ENCODE results near the gene PEX11B.

Gene PEX11B

GRCh38 chr1:145960468-145961108 lies 42.1 kb upstream of the PEX11B start:
- WGBS (ENCODE audit: insufficient coverage, insufficient read length) = no CpG with 5 or more reads among the region's 44 CpGs
- H3K4me3 ChIP-seq (ENCODE audit: low read length) = peak overlapping the region; percentile 57; the same call in 1 of the 2 replicates
- H3K4me1 ChIP-seq (ENCODE audit: control insufficient read depth, insufficient read depth, low read length) = peaks cover 3% of the 10 kb centered on the region; the same call in 1 of the 2 replicates
- H3K27ac ChIP-seq (ENCODE audit: low read length) = no peak overlapping the region
- DNase-seq (ENCODE audit: low read depth, low spot score) = peak; percentile 74
- H3K27me3 ChIP-seq (ENCODE audit: control insufficient read depth, insufficient read depth, low read length) = peaks cover 31% of the 10 kb centered on the region
- H3K36me3 ChIP-seq (ENCODE audit: control insufficient read depth, insufficient read depth, low read length) = no peaks in the 10 kb centered on the region
- no peaks in the 10 kb centered on the region for H3K9me3 ChIP-seq (ENCODE audit: control insufficient read depth, insufficient read depth, low read length)

- Histone ChIP-seq H3K27me3 (ENCODE audit: control insufficient read depth, insufficient read depth, low read length) (peaks cover 31% of the 10 kb centered on the region), H3K36me3 (ENCODE audit: control insufficient read depth, insufficient read depth, low read length) (no peaks in the 10 kb centered on the region), H3K4me1 (ENCODE audit: control insufficient read depth, insufficient read depth, low read length) (peaks cover 3% of the 10 kb centered on the region; the same call in 1 of the 2 replicates), H3K27ac (ENCODE audit: low read length) (no peak overlapping the region), H3K4me3 (ENCODE audit: low read length) (peak overlapping the region; percentile 57; the same call in 1 of the 2 replicates), H3K9me3 (ENCODE audit: control insufficient read depth, insufficient read depth, low read length) (no peaks in the 10 kb centered on the region)
- DNase-seq (ENCODE audit: low read depth, low spot score) = no peak
- no CpG with 5 or more reads among the region's 12 CpGs for WGBS (ENCODE audit: insufficient coverage, insufficient read length)
These were observed 41.5 kb upstream of the PEX11B start for GRCh38 chr1:145959957-145960467.

GRCh38 chr1:145959333-145959732 lies 40.8 kb upstream of the PEX11B start:
- H3K9me3 ChIP-seq (ENCODE audit: control insufficient read depth, insufficient read depth, low read length) = no peaks in the 10 kb centered on the region
- H3K4me3 ChIP-seq (ENCODE audit: low read length) = no peak overlapping the region
- H3K36me3 ChIP-seq (ENCODE audit: control insufficient read depth, insufficient read depth, low read length) = no peaks in the 10 kb centered on the region
- H3K27me3 ChIP-seq (ENCODE audit: control insufficient read depth, insufficient read depth, low read length) = peaks cover 31% of the 10 kb centered on the region
- H3K27ac ChIP-seq (ENCODE audit: low read length) = no peak overlapping the region
- peaks cover 3% of the 10 kb centered on the region; the same call in 1 of the 2 replicates for H3K4me1 ChIP-seq (ENCODE audit: control insufficient read depth, insufficient read depth, low read length)
- DNase-seq (ENCODE audit: low read depth, low spot score) = no peak

- peaks cover 29% of the 10 kb centered on the region for H3K27me3 ChIP-seq (ENCODE audit: control insufficient read depth, insufficient read depth, low read length)
- no peaks in the 10 kb centered on the region for H3K36me3 ChIP-seq (ENCODE audit: control insufficient read depth, insufficient read depth, low read length)
- no peaks in the 10 kb centered on the region for H3K9me3 ChIP-seq (ENCODE audit: control insufficient read depth, insufficient read depth, low read length)
- H3K27ac ChIP-seq (ENCODE audit: low read length) = no peak overlapping the region
- no peak for DNase-seq (ENCODE audit: low read depth, low spot score)
- peaks cover under 1% of the 10 kb centered on the region; the same call in 1 of the 2 replicates for H3K4me1 ChIP-seq (ENCODE audit: control insufficient read depth, insufficient read depth, low read length)
- no peak overlapping the region for H3K4me3 ChIP-seq (ENCODE audit: low read length)
These were observed 40.2 kb upstream of the PEX11B start for GRCh38 chr1:145958734-145959133.

DNA sequence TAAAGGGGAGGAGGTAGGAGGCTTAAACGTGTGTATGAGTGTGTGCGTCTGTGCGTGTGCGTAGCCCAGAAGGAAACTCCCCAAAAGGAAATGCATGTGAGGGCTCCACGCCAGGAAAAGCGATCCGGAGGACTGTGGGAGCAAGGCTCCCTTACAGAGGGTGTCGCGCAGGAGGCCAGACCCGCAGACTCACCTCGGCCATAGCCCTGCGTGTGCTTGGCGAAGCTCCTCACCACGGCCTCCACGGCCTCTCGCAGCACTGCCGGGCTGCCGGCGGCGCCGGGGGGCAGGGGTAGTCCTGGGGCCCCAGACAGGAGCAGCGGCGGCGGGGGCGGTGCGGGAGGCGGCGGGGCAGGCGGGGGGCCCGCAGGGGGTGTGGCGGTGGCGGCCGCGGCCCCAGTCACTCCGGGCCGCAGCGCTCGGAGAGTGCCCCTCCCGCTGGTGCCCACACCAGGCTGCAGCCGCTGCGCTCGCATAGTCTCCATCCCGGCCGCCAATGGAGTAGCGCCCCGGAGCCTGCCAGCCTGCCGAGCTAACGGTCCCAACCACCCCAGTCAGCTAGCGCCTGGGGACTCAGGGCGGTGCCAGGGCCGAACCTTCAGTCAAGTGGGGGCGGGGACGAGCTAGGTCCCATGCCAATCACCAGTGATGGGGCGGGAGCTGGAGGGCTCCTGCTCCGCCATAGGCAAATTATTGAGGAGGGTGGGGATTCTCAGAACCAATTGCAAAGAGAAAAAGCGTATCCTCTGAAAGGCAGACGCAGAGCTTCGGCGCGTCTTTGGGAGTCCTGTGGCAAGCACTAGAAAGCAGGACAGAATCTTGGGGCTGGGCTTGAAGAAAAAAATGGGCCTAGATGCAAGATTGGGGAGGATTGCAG lies 39.2 kb upstream of the PEX11B start, which contains the start of gene LIX1L:
TSS of gene LIX1L (minus strand) at position 575 of the 877 bp plus-strand sequence. CDS start at position 485, 90 bp downstream.
- no peak within 1 kb of the TSS for H3K27ac ChIP-seq (ENCODE audit: low read length)

GRCh38 chr1:145956781-145957442 lies 38.4 kb upstream of the PEX11B start:
- no peak overlapping the region for H3K27ac ChIP-seq (ENCODE audit: low read length)
- DNase-seq (ENCODE audit: low read depth, low spot score) = no peak
- H3K4me3 ChIP-seq (ENCODE audit: low read length) = peak overlapping the region; percentile 69; the same call in 1 of the 2 replicates
- no peaks in the 10 kb centered on the region for H3K36me3 ChIP-seq (ENCODE audit: control insufficient read depth, insufficient read depth, low read length)
- H3K27me3 ChIP-seq (ENCODE audit: control insufficient read depth, insufficient read depth, low read length) = peaks cover 15% of the 10 kb centered on the region
- no peaks in the 10 kb centered on the region for H3K9me3 ChIP-seq (ENCODE audit: control insufficient read depth, insufficient read depth, low read length)
- WGBS (ENCODE audit: insufficient coverage, insufficient read length) = 100% methylated on average over 1 of the region's 3 CpGs
- H3K4me1 ChIP-seq (ENCODE audit: control insufficient read depth, insufficient read depth, low read length) = no peaks in the 10 kb centered on the region

More for the DNA sequence above, 39.2 kb upstream of the PEX11B start, which contains the start of gene LIX1L:
- H3K4me3 ChIP-seq (ENCODE audit: low read length) = peak within 1 kb of the TSS; percentile 69; the same call in 1 of the 2 replicates
- no peaks in the 10 kb centered on the region for H3K4me1 ChIP-seq (ENCODE audit: control insufficient read depth, insufficient read depth, low read length)
- WGBS (ENCODE audit: insufficient coverage, insufficient read length) = no CpG with 5 or more reads among the region's 60 CpGs
- H3K9me3 ChIP-seq (ENCODE audit: control insufficient read depth, insufficient read depth, low read length) = no peaks in the 10 kb centered on the region
- peak; percentile 95 for DNase-seq (ENCODE audit: low read depth, low spot score)
- peaks cover 20% of the 10 kb centered on the region for H3K27me3 ChIP-seq (ENCODE audit: control insufficient read depth, insufficient read depth, low read length)
- no peaks in the 10 kb centered on the region for H3K36me3 ChIP-seq (ENCODE audit: control insufficient read depth, insufficient read depth, low read length)

DNA sequence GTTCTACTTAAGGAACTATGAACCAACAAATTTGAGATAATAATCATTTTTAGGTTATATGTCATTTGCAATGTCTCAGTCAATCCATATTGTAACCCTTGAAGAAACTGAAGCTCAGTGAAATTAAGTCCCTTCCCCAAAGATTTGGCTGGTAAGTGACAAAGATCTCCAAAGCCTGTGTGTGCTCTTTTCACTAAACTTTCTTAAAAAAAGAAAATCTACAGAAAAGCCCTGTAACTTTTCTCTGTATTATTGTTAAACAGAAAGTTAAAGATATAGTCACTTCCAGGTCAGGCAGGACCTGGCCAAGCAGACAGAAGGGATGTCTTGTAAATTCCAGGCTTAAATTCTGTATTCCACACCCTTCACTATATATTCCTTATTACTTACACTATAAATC lies 37.8 kb upstream of the PEX11B start:
- no peak for DNase-seq (ENCODE audit: low read depth, low spot score)
- H3K4me1 ChIP-seq (ENCODE audit: control insufficient read depth, insufficient read depth, low read length) = no peaks in the 10 kb centered on the region
- H3K36me3 ChIP-seq (ENCODE audit: control insufficient read depth, insufficient read depth, low read length) = no peaks in the 10 kb centered on the region
- H3K27me3 ChIP-seq (ENCODE audit: control insufficient read depth, insufficient read depth, low read length) = peaks cover 10% of the 10 kb centered on the region; the same call in 1 of the 2 replicates
- H3K27ac ChIP-seq (ENCODE audit: low read length) = no peak overlapping the region
- no peaks in the 10 kb centered on the region for H3K9me3 ChIP-seq (ENCODE audit: control insufficient read depth, insufficient read depth, low read length)
- no peak overlapping the region for H3K4me3 ChIP-seq (ENCODE audit: low read length)

- no peak overlapping the region for H3K27ac ChIP-seq (ENCODE audit: low read length)
- H3K27me3 ChIP-seq (ENCODE audit: control insufficient read depth, insufficient read depth, low read length) = peaks cover 10% of the 10 kb centered on the region; the same call in 1 of the 2 replicates
- DNase-seq (ENCODE audit: low read depth, low spot score) = no peak
These were observed 36.9 kb upstream of the PEX11B start for GRCh38 chr1:145955436-145955835.

DNA sequence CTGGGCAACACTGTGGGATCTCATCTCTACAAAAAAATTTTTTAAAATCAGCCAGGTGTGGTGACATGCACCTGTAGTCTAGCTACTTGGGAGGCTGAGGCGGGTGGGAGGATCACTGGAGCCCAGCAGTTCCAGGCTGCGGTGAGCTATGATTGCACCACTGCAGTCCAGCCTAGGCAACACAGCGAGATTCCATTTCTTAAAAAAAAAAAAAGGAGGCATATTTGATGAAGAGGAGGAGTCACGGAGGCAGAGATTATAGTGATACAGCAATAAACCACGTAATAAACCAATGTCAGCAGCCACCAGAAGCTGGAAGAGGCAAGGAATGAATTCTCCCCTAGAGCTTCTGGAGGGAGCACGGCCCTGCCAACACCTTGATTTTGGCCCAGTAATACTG lies 35.3 kb upstream of the PEX11B start:
- H3K4me3 ChIP-seq (ENCODE audit: low read length) = no peak overlapping the region
- H3K27ac ChIP-seq (ENCODE audit: low read length) = no peak overlapping the region
- H3K4me1 ChIP-seq (ENCODE audit: control insufficient read depth, insufficient read depth, low read length) = peaks cover 2% of the 10 kb centered on the region; the same call in 1 of the 2 replicates
- no peak for DNase-seq (ENCODE audit: low read depth, low spot score)
- H3K36me3 ChIP-seq (ENCODE audit: control insufficient read depth, insufficient read depth, low read length) = no peaks in the 10 kb centered on the region
- H3K9me3 ChIP-seq (ENCODE audit: control insufficient read depth, insufficient read depth, low read length) = no peaks in the 10 kb centered on the region
- H3K27me3 ChIP-seq (ENCODE audit: control insufficient read depth, insufficient read depth, low read length) = peaks cover 2% of the 10 kb centered on the region; the same call in 1 of the 2 replicates
- WGBS (ENCODE audit: insufficient coverage, insufficient read length) = no CpG with 5 or more reads among the region's 6 CpGs

More at GRCh38 chr1:145955436-145955835, 36.9 kb upstream of the PEX11B start:
- WGBS (ENCODE audit: insufficient coverage, insufficient read length) = no CpG with 5 or more reads among the region's 2 CpGs
- Histone ChIP-seq H3K4me1 (ENCODE audit: control insufficient read depth, insufficient read depth, low read length) (peaks cover 2% of the 10 kb centered on the region; the same call in 1 of the 2 replicates), H3K4me3 (ENCODE audit: low read length) (no peak overlapping the region), H3K9me3 (ENCODE audit: control insufficient read depth, insufficient read depth, low read length) (no peaks in the 10 kb centered on the region), H3K36me3 (ENCODE audit: control insufficient read depth, insufficient read depth, low read length) (no peaks in the 10 kb centered on the region)

GRCh38 chr1:145952903-145953302 lies 34.4 kb upstream of the PEX11B start:
- peaks cover 2% of the 10 kb centered on the region; the same call in 1 of the 2 replicates for H3K27me3 ChIP-seq (ENCODE audit: control insufficient read depth, insufficient read depth, low read length)
- H3K4me3 ChIP-seq (ENCODE audit: low read length) = no peak overlapping the region
- no CpG with 5 or more reads among the region's 3 CpGs for WGBS (ENCODE audit: insufficient coverage, insufficient read length)
- H3K9me3 ChIP-seq (ENCODE audit: control insufficient read depth, insufficient read depth, low read length) = no peaks in the 10 kb centered on the region
- DNase-seq (ENCODE audit: low read depth, low spot score) = no peak
- no peaks in the 10 kb centered on the region for H3K36me3 ChIP-seq (ENCODE audit: control insufficient read depth, insufficient read depth, low read length)
- peaks cover 2% of the 10 kb centered on the region; the same call in 1 of the 2 replicates for H3K4me1 ChIP-seq (ENCODE audit: control insufficient read depth, insufficient read depth, low read length)
- no peak overlapping the region for H3K27ac ChIP-seq (ENCODE audit: low read length)
